HepG2 (cell line): ENCODE data around the gene TLE1.

Experiments used
- HCFC1 ChIP-seq: fragments of 150-350 bp; IDR thresholded peaks from 2 replicates; pipeline ENCODE4 v1.6.1; 2014; ENCODE audit warnings: low read depth, low read length
- HIVEP1 ChIP-seq: sonication (generic); formaldehyde crosslinking; IDR thresholded peaks from 2 replicates; pipeline ENCODE4 v1.4.0; 2020; ENCODE audit warnings: mild to moderate bottlenecking, missing genetic modification reagents
- MAFK ChIP-seq, 2 experiments: IDR thresholded peaks in 1 of 2; conservative IDR thresholded peaks in 1 of 2; 2 replicates each; pipeline ENCODE4 v1.6.1; 2011; ENCODE audit warnings: improper control_type of control experiment in 2 of 2, low read length in 2 of 2
- POLR2AphosphoS5 ChIP-seq: IDR thresholded peaks from 2 replicates; pipeline ENCODE4 v1.6.1; 2012; ENCODE audit warnings: low read depth, low read length
- RNF2 ChIP-seq: fragments of 450-650 bp; conservative IDR thresholded peaks from 2 replicates; pipeline ENCODE4 v1.6.1; 2016; ENCODE audit warnings: low read depth
- SMC3 ChIP-seq: IDR thresholded peaks from 2 replicates; pipeline ENCODE4 v1.6.1; 2011; ENCODE audit warnings: low read length, improper control_type of control experiment
- TARDBP ChIP-seq: sonication (generic); formaldehyde crosslinking; IDR thresholded peaks from 2 replicates; pipeline ENCODE4 v1.8.0; 2022; ENCODE audit warnings: mild to moderate bottlenecking, missing genetic modification reagents
- ZFP36 ChIP-seq: fragments of 150-350 bp; IDR thresholded peaks from 2 replicates; pipeline ENCODE4 v1.6.1; 2018; ENCODE audit warnings: borderline replicate concordance, low read length, low read depth; ENCODE audit not compliant: partially characterized antibody
- ZNF205 ChIP-seq: IDR thresholded peaks from 2 replicates; pipeline ENCODE4 v1.6.1; 2018; ENCODE audit warnings: missing biosample characterization, missing genetic modification reagents
- ZNF552 ChIP-seq: sonication (generic); formaldehyde crosslinking; IDR thresholded peaks from 2 replicates; pipeline ENCODE4 v1.9.0; 2022; ENCODE audit warnings: missing genetic modification reagents, mild to moderate bottlenecking, borderline replicate concordance
- TF ChIP-seq, protein P1 (sequence below): sonication (generic); formaldehyde crosslinking; IDR thresholded peaks from 2 replicates; pipeline ENCODE4 v1.5.0; 2020; ENCODE audit warnings: mild to moderate bottlenecking, missing genetic modification reagents, moderate library complexity

DNA sequence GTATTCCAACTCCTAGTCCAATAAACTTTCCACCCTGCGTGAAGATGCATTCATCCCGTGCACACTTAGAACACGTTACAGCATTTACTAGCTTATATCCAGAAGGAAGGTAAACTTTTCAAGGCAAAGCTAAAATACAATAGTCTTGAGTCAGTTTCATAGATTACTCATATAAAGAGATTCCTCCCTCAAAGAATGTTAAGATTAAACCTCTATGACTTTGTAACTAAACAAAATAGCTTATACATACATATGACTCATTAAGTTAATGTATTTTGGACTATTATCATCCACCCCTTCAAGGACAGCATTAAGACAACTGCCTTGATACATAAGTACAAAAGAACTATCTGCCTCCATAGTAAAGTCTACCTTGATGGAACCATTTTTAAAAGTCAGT, 36.1 kb downstream of the TLE1 start:
- TF ChIP-seq RNF2: no peak
- TF ChIP-seq SMC3: no peak
- TF ChIP-seq TARDBP (CRISPR knock-in tag): no peak
- TF ChIP-seq ZNF552: no peak
- TF ChIP-seq POLR2AphosphoS5: no peak
- TF ChIP-seq MAFK (conservative IDR thresholded peaks at IDR 0.05 in 1 of 2, IDR thresholded peaks at IDR 0.05 in 1 of 2; ENCODE audit: low read length in 2 of 2): no peak
- no peak for TF ChIP-seq ZNF205 (CRISPR knock-in tag)
- no peak for TF ChIP-seq HIVEP1 (CRISPR knock-in tag)
- TF ChIP-seq ZFP36: no peak
- TF ChIP-seq HCFC1: no peak
- TF ChIP-seq, protein P1, sequence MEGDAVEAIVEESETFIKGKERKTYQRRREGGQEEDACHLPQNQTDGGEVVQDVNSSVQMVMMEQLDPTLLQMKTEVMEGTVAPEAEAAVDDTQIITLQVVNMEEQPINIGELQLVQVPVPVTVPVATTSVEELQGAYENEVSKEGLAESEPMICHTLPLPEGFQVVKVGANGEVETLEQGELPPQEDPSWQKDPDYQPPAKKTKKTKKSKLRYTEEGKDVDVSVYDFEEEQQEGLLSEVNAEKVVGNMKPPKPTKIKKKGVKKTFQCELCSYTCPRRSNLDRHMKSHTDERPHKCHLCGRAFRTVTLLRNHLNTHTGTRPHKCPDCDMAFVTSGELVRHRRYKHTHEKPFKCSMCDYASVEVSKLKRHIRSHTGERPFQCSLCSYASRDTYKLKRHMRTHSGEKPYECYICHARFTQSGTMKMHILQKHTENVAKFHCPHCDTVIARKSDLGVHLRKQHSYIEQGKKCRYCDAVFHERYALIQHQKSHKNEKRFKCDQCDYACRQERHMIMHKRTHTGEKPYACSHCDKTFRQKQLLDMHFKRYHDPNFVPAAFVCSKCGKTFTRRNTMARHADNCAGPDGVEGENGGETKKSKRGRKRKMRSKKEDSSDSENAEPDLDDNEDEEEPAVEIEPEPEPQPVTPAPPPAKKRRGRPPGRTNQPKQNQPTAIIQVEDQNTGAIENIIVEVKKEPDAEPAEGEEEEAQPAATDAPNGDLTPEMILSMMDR: no peak
